GM06990 (cell line): Measurements from ENCODE around the gene TTC39C.
A peak's percentile ranks its signal among the peaks of the same experiment; 100 is the strongest.

Experiments
- DNase-seq: peaks from one replicate; pipeline ENCODE4 v3.0.0-alpha.2; 2011; ENCODE audit not compliant: insufficient read length; ENCODE audit errors: extremely low read depth
- H3K27me3 ChIP-seq: replicated peaks from 2 replicates; pipeline ENCODE4 v1.6.0; 2011; ENCODE audit warnings: low read length; ENCODE audit not compliant: control insufficient read depth, insufficient read depth
- H3K36me3 ChIP-seq: 2 replicates; pipeline ENCODE4 v1.5.1; 2011; ENCODE audit warnings: low read length; ENCODE audit not compliant: control insufficient read depth, insufficient read depth
- H3K4me3 ChIP-seq: replicated peaks from 2 replicates; pipeline ENCODE4 v1.5.1; 2011; ENCODE audit warnings: low read depth, mild to moderate bottlenecking, control low read depth, low read length
- TF ChIP-seq, protein P1 (sequence below): IDR thresholded peaks from 2 replicates; pipeline ENCODE4 v1.5.1; 2011; ENCODE audit warnings: low read length, control low read depth, mild to moderate bottlenecking, inconsistent platforms; ENCODE audit not compliant: insufficient read depth, poor library complexity, severe bottlenecking

The TTC39C gene

DNA sequence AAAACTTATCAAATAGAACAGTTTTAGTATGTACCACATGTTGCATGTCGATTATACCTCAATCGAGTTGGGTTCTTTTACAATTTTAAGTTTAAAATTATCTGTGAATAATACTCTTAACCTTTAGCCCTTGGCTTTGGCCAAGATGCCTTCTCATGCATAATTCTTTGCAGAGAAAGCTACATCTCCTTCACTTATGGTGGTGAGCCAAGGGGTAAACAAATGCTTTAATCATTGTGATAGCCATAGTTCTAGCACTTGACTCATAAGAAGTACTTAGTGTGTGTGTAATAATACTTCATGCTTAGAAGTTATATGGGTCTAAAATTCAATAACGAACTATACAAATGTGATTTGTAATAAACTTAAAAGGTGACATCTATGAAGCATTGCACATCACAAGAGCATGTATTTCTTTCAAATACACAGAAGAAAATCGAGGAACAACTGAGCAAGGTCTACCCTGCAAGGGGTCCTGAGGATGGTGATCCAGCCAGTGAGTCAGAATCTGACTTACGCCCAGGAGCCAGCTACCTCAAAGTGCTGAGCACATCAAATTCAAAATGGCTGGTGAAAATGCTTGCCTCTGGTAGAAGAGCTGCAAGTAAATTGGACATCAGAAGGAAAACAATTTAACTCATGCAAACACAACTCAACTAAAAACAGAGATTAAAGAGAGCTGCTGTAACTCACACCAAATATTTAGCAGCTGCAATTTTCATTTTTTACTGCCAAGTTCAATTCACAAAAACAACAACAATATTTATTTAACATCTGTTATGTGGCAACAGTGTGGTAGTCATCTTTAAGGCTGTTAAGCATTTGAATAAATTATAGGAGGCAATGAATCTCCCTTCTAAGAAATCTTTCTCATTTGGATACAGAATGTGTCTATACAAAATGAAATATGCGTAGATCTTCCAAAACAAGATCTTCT, 23.8 kb upstream of the TTC39C start:
- H3K36me3 ChIP-seq: no peaks in the 10 kb centered on the region; the same call in 1 of the 2 replicates
- no peak for DNase-seq
- H3K27me3 ChIP-seq: no peaks in the 10 kb centered on the region
- TF ChIP-seq, protein P1, sequence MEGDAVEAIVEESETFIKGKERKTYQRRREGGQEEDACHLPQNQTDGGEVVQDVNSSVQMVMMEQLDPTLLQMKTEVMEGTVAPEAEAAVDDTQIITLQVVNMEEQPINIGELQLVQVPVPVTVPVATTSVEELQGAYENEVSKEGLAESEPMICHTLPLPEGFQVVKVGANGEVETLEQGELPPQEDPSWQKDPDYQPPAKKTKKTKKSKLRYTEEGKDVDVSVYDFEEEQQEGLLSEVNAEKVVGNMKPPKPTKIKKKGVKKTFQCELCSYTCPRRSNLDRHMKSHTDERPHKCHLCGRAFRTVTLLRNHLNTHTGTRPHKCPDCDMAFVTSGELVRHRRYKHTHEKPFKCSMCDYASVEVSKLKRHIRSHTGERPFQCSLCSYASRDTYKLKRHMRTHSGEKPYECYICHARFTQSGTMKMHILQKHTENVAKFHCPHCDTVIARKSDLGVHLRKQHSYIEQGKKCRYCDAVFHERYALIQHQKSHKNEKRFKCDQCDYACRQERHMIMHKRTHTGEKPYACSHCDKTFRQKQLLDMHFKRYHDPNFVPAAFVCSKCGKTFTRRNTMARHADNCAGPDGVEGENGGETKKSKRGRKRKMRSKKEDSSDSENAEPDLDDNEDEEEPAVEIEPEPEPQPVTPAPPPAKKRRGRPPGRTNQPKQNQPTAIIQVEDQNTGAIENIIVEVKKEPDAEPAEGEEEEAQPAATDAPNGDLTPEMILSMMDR: no peak
- no peak overlapping the region for H3K4me3 ChIP-seq

DNA sequence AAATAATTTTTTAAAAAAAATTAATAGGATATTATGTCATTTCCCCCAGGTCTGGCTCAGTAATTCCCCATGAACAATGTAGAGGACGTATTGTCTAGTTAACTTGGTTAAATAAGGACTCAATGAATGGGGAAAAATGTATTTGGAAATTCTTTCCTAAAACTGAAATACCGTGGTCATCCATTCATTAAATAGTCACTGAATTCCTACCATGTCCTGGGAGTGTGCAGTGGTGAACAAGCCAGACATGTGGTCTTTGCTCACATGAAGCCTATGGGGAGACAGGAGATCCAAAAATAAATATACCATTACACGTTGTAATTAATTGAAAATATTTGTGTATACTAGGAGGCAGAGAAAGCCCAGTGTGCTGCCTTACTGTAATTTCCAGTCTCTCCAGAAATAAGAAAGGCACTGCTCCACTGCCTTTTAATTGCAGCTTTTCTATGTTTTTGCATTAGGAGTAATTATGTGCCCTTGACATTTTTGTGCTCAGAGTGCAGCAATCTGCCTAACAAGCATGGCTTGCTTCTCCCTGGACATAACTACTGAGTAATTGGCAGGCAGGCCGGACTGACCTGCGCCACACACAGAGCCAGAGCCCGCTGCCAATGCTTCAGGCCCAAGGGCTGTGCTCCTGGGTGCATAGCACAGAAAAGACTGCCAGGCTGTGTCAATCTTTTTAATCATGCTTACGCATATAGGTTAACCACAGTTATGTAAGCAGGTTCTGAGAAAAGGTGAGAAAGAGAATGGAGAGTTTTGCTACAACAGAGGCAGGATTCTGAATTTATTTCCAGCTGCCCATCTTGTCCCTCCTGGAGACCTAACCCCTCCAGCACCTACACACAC, 22.2 kb upstream of the TTC39C start:
- DNase-seq: peak; percentile 59
- Histone ChIP-seq H3K4me3 (peak overlapping the region; percentile 65), H3K36me3 (no peaks in the 10 kb centered on the region), H3K27me3 (no peaks in the 10 kb centered on the region)
- TF ChIP-seq, protein P1: no peak

DNA sequence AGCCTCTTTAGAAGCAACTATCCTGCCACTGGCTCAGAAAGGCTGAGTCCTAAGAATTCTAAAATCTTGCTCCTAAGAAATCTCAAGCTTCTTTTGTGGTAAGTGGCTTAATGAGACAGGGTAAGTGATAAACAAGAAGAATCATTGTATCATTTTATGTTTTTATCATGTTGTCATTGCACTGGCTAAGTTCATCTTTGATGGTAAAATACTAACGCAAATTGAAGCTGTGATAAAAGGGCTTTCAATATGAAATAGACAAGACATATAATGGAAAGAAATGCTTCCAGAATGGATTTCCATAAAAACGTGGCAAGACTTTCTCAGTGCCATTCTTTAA, 21.6 kb upstream of the TTC39C start:
- no peak for DNase-seq
- no peaks in the 10 kb centered on the region for H3K36me3 ChIP-seq
- peak overlapping the region; percentile 65 for H3K4me3 ChIP-seq
- TF ChIP-seq, protein P1: no peak
- H3K27me3 ChIP-seq: no peaks in the 10 kb centered on the region

DNA sequence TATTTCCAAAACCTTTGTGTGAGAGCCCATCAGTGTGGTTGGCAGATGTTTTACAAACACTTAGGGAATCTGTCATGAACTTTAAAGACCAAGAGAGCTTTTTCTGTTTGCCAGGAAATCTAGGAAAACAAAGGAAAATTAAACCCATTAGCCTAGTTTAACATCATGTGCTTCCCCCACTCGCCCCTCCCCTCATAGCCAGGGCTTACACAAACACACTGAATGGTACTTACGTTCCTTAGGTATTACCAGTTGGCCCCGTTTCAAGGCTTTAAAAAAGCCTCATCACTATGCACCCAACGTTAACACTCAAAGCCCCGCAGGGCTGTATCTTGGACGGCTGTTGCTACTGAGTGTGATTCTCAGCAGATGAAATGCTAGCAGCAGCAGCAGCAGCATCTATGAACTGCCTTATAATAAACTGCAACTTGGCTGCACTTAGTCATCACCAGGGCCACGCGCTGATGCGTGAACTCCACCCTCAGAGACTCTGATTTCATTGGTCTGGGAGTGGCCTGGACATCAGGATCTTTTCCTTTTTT, 20.1 kb upstream of the TTC39C start:
- TF ChIP-seq, protein P1: no peak
- peak overlapping the region; percentile 65 for H3K4me3 ChIP-seq
- no peaks in the 10 kb centered on the region for H3K27me3 ChIP-seq
- no peak for DNase-seq
- no peaks in the 10 kb centered on the region for H3K36me3 ChIP-seq

DNA sequence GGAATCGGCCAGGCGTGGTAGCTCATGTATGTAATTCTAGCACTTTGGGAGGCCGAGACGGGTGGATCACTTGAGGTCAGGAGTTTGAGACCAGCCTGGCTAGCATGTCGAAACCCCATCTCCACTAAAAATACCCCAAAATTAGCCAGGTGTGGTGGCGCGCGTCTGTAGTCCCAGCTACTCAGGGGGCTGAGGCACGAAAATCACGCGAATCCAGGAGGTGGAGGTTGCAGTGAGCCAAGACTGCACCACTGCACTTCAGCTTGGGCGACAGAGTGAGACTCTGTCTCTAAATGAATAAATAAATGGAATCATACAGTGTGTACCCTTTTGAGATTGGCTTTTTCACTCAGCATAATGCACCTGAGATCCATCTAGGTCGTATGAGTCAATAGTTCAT, 19.4 kb upstream of the TTC39C start:
- H3K36me3 ChIP-seq: no peaks in the 10 kb centered on the region
- peak overlapping the region; percentile 29 for H3K4me3 ChIP-seq
- DNase-seq: peak; percentile 71
- no peaks in the 10 kb centered on the region for H3K27me3 ChIP-seq
- TF ChIP-seq, protein P1: no peak
